ENCODE results near the gene NCBP3. TPM values are rescaled to one million over a fixed set of nuclear protein-coding genes. Genes with fewer than 3 reads are reported as not detected.
A peak's percentile ranks its signal among the peaks of the same experiment; 100 is the strongest.

Gene NCBP3
- total RNA-seq, 2 experiments from 2014 or later, result 35.9 to 44.6 TPM

- intact Hi-C loops (cut with DNase I, micrococcal nuclease), result no loop called here
- H3K4me3 Mint-ChIP-seq, result no peak overlapping the region
- no peak overlapping the region for H3K27ac Mint-ChIP-seq
- H3K9me3 Mint-ChIP-seq (ENCODE audit: low read depth), result no peaks in the 10 kb centered on the region
- no peak for ATAC-seq
- DNase-seq, result no peak
- peaks cover 19% of the 10 kb centered on the region for H3K4me1 Mint-ChIP-seq
- POLR2A ChIA-PET, result no interaction called here
- CTCF ChIA-PET, result interaction anchor here (0.6 to 4.9 kb wide), 2 partner anchors 17 to 248 kb away, joined by 3 to 27 read pairs; no protein-coding TSS in a partner anchor
- no peaks in the 10 kb centered on the region for H3K27me3 Mint-ChIP-seq
- peaks cover 32% of the 10 kb centered on the region for H3K36me3 Mint-ChIP-seq (ENCODE audit: low read depth)
Observed at GRCh38 chr17:3810019-3810418, 36.0 kb downstream of the NCBP3 start.

GRCh38 chr17:3809135-3809534 lies 36.9 kb downstream of the NCBP3 start:
- H3K4me1 Mint-ChIP-seq, result peaks cover 28% of the 10 kb centered on the region
- intact Hi-C loops (cut with DNase I, micrococcal nuclease), result no loop called here

GRCh38 chr17:3808701-3809100 lies 37.3 kb downstream of the NCBP3 start:
- ATAC-seq (no peak), DNase-seq (no peak)
- ChIA-PET POLR2A (interaction anchor here (0.6 kb wide), 1 partner anchor 12 kb away, joined by 3 read pairs; no protein-coding TSS in a partner anchor), CTCF (interaction anchor here (4.9 kb wide), 1 partner anchor 19 kb away, joined by 27 read pairs; no protein-coding TSS in a partner anchor)
- Mint-ChIP-seq H3K27me3 (no peaks in the 10 kb centered on the region), H3K27ac (peak overlapping the region; percentile 33), H3K36me3 (ENCODE audit: low read depth) (peaks cover 24% of the 10 kb centered on the region), H3K4me3 (no peak overlapping the region), H3K9me3 (ENCODE audit: low read depth) (no peaks in the 10 kb centered on the region), H3K4me1 (peaks cover 30% of the 10 kb centered on the region)
- intact Hi-C loops (cut with DNase I, micrococcal nuclease), result no loop called here

More at GRCh38 chr17:3809135-3809534, 36.9 kb downstream of the NCBP3 start:
- no peak for DNase-seq
- Mint-ChIP-seq H3K9me3 (ENCODE audit: low read depth) (no peaks in the 10 kb centered on the region), H3K27me3 (no peaks in the 10 kb centered on the region), H3K27ac (no peak overlapping the region), H3K36me3 (ENCODE audit: low read depth) (peaks cover 25% of the 10 kb centered on the region), H3K4me3 (no peak overlapping the region)
- ChIA-PET POLR2A (interaction anchor here (0.6 kb wide), 1 partner anchor 13 kb away, joined by 3 read pairs; no protein-coding TSS in a partner anchor), CTCF (interaction anchor here (0.6 to 4.9 kb wide), 2 partner anchors 18 to 60 kb away, joined by 3 to 27 read pairs; no protein-coding TSS in a partner anchor)
- no peak for ATAC-seq

- no peaks in the 10 kb centered on the region for H3K9me3 Mint-ChIP-seq (ENCODE audit: low read depth)
- intact Hi-C loops (cut with DNase I, micrococcal nuclease), result no loop called here
- ATAC-seq (no peak), DNase-seq (no peak)
- H3K36me3 Mint-ChIP-seq (ENCODE audit: low read depth), result peaks cover 10% of the 10 kb centered on the region
- POLR2A ChIA-PET, result no interaction called here
- H3K27me3 Mint-ChIP-seq, result no peaks in the 10 kb centered on the region
- peak overlapping the region; percentile 34 for H3K27ac Mint-ChIP-seq
- CTCF ChIA-PET, result interaction anchor here (2.4 to 4.4 kb wide), 3 partner anchors 20 to 68 kb away, joined by 8 to 27 read pairs (median 10); no protein-coding TSS in a partner anchor
- no peak overlapping the region for H3K4me3 Mint-ChIP-seq
- peaks cover 32% of the 10 kb centered on the region for H3K4me1 Mint-ChIP-seq
Observed at GRCh38 chr17:3805581-3805980, 40.5 kb downstream of the NCBP3 start.

DNA sequence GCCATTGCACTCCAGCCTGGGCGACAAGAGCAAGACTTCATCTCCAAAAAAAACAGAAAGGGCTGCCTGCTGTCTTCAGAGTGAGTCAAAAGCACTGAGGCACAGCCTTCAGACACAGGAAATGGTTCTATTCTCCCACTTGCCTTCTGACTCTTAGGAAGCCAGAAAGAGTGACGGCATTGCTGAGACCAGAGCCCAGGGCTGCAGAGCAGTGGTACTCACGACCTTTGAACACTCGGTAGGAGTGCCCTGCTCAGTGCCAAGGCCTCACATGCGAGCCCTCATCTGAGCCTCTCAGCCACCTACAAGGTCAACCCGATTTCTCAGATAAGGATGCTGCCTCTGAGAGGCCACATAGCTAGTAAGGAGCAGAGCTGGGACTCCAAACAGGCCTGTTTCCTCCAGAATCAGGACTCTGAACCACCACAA lies 41.5 kb downstream of the NCBP3 start:
- H3K4me1 Mint-ChIP-seq, result peaks cover 26% of the 10 kb centered on the region
- DNase-seq, result peak; percentile 61
- H3K4me3 Mint-ChIP-seq, result no peak overlapping the region
- intact Hi-C loops (cut with DNase I, micrococcal nuclease), result no loop called here
- peak; percentile 98 for ATAC-seq
- no peaks in the 10 kb centered on the region for H3K27me3 Mint-ChIP-seq
- ChIA-PET CTCF (interaction anchor here (0.6 to 4.4 kb wide), 3 partner anchors 64 to 133 kb away, joined by 3 to 27 read pairs (median 10); no protein-coding TSS in a partner anchor), POLR2A (interaction anchor here (0.6 kb wide), 1 partner anchor 127 kb away, joined by 3 read pairs; no protein-coding TSS in a partner anchor)
- H3K27ac Mint-ChIP-seq, result peak overlapping the region; percentile 19
- no peaks in the 10 kb centered on the region for H3K9me3 Mint-ChIP-seq (ENCODE audit: low read depth)
- peaks cover 5% of the 10 kb centered on the region for H3K36me3 Mint-ChIP-seq (ENCODE audit: low read depth)

DNA sequence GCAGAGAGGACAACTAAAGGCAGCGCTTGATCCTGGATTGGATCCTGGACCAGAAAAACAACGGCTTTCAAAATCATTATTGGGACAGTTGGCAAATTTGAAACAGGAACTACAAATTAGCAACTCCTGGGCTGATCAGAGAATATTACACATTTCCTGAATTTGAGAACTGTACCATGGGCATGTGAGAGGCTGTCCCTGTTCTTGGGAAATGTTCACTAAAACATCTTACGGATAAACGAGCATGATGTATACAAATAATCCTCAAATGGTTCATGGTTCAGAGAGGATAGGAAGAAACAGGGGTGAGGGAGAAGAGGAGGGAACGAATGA lies 42.8 kb downstream of the NCBP3 start:
- H3K4me3 Mint-ChIP-seq, result no peak overlapping the region
- ATAC-seq (no peak), DNase-seq (no peak)
- POLR2A ChIA-PET, result no interaction called here
- H3K4me1 Mint-ChIP-seq, result peaks cover 16% of the 10 kb centered on the region
- H3K36me3 Mint-ChIP-seq (ENCODE audit: low read depth), result peaks cover 5% of the 10 kb centered on the region
- intact Hi-C loops (cut with DNase I, micrococcal nuclease), result no loop called here
- no peaks in the 10 kb centered on the region for H3K9me3 Mint-ChIP-seq (ENCODE audit: low read depth)
- no peak overlapping the region for H3K27ac Mint-ChIP-seq
- no peaks in the 10 kb centered on the region for H3K27me3 Mint-ChIP-seq
- CTCF ChIA-PET, result no interaction called here

DNA sequence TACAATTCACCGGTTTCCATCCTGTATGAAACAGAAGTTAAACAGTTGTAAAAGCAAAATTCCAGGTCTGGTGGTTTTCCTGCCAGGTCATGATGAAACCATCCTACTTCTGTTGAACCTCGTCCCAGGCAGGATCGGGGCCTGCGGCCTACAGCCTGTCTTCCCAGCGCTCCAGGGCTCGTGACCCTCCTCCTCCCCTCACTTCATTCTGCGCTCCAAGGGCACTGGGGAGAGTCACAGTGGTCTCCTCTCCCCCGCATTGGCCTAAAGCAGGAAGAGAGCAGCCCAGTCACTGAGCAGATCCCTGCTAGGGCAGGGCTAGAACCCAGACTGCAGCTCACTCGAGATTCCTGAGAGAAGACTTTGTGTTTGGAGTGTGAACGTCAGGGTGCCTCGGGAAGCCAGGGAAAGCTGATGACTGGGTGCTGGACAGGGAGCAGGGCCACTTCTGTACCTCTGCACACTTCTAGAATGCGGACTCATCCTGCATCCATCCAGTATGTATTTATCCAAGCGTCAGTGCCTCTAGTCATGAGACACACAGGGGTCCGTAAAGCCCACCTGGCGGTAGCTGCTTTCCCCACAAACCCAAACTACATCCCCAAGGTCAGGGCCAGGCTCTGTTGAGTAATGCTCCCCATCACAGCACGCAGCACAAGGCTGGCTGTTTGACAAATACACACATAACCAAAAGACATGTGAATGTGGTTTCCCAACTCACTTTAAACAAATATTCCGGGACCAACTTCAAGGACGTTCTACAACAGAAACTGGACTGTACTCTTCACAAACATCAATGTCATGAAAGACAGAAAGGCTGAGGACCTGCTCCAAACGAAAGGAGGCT lies 43.4 kb downstream of the NCBP3 start:
- CTCF ChIA-PET, result no interaction called here

GRCh38 chr17:3801792-3802191 lies 44.3 kb downstream of the NCBP3 start:
- H3K27ac Mint-ChIP-seq, result no peak overlapping the region
- H3K27me3 Mint-ChIP-seq, result no peaks in the 10 kb centered on the region
- POLR2A ChIA-PET, result no interaction called here

More for the DNA sequence above, 43.4 kb downstream of the NCBP3 start:
- no peaks in the 10 kb centered on the region for H3K9me3 Mint-ChIP-seq (ENCODE audit: low read depth)
- H3K4me1 Mint-ChIP-seq, result peaks cover 14% of the 10 kb centered on the region
- no peak overlapping the region for H3K4me3 Mint-ChIP-seq
- POLR2A ChIA-PET, result no interaction called here
- DNase-seq (no peak), ATAC-seq (no peak)
- H3K27me3 Mint-ChIP-seq, result no peaks in the 10 kb centered on the region
- H3K36me3 Mint-ChIP-seq (ENCODE audit: low read depth), result peaks cover 5% of the 10 kb centered on the region
- intact Hi-C loops (cut with DNase I, micrococcal nuclease), result no loop called here
- no peak overlapping the region for H3K27ac Mint-ChIP-seq

DNA sequence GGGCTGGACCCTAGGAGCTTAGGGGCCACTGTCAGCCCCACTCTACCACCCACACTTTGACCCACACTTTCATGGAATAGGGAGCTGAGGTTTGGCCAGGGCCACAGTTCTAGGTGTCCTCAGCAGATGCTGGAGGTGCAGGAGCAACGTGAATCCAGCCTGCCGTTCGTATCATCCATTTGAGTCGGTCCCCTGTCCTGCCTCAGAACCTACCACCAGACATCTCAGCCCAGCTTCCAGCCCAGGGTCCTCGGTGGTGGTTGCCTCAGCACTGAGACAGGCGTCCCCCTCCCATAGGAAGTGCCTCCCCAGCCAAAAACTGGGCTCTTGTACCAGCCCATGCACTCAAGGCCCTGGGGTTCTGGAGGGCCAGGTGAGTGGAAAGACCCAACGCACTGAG lies 44.7 kb downstream of the NCBP3 start:
- intact Hi-C loops (cut with DNase I, micrococcal nuclease), result no loop called here
- Mint-ChIP-seq H3K4me1 (peaks cover 19% of the 10 kb centered on the region), H3K36me3 (ENCODE audit: low read depth) (no peaks in the 10 kb centered on the region), H3K9me3 (ENCODE audit: low read depth) (no peaks in the 10 kb centered on the region), H3K27ac (no peak overlapping the region), H3K4me3 (no peak overlapping the region), H3K27me3 (no peaks in the 10 kb centered on the region)
- ChIA-PET POLR2A (no interaction called here), CTCF (no interaction called here)
- ATAC-seq, result no peak
- DNase-seq, result no peak

More at GRCh38 chr17:3801792-3802191, 44.3 kb downstream of the NCBP3 start:
- CTCF ChIA-PET, result no interaction called here
- no peaks in the 10 kb centered on the region for H3K9me3 Mint-ChIP-seq (ENCODE audit: low read depth)
- peaks cover 15% of the 10 kb centered on the region for H3K4me1 Mint-ChIP-seq
- no peak for ATAC-seq
- DNase-seq, result no peak
- H3K4me3 Mint-ChIP-seq, result no peak overlapping the region
- H3K36me3 Mint-ChIP-seq (ENCODE audit: low read depth), result no peaks in the 10 kb centered on the region
- intact Hi-C loops (cut with DNase I, micrococcal nuclease), result no loop called here

DNA sequence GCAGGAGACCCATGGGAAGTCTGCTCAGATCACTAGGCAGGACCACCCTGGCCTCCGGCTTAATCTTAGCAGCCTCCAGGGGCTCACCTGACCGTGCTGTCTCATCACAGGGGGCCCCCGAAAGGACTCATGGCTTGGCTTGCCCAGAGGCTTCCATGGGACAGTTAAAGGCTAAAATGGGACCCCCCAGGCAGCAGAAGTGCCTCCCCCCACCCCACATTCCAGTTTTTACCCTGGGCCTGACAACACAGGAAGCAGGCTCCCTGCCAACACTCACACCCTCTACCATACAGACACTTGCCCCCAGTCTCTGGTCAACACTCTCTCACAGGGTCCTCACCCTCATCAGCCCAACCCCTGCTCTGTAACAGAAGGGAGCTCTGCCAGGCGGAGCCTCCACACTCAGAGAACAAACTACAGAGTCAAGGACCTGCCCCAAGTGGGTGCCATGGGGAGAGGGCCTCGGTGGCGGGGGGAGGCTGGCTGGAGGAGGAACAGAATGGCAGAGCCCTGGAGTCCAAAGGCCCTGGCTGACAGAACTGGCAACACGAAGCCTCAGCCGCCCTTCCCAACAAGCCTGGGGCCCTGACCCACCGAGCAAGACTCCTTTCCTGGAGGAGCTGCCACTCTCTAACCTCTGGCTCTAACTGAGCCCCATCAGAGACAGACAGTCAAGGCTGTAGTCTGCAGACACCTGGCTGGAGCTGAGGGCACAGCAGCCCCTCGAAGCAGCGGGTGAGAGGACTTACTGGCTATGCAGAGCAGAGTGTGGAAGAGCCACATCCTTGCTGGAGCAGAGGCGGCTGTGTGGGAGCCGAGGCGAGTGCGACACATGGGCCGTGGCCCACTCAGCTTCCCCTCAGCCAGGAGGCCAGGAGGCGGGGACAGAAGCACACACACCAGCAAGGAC lies 45.4 kb downstream of the NCBP3 start, which contains the start of gene ITGAE:
Gene ITGAE (minus strand): TSS at position 827 of the 910 bp plus-strand sequence. CDS start 44 bp downstream, at position 783.
- no peak within 1 kb of the TSS for H3K27ac Mint-ChIP-seq
- POLR2A ChIA-PET, result interaction anchor here (0.5 kb wide), 1 partner anchor 133 kb away, joined by 3 read pairs; no protein-coding TSS in a partner anchor
- H3K4me3 Mint-ChIP-seq, result no peak within 1 kb of the TSS
- H3K27me3 Mint-ChIP-seq, result no peaks in the 10 kb centered on the region
- DNase-seq, result no peak
- no peaks in the 10 kb centered on the region for H3K36me3 Mint-ChIP-seq (ENCODE audit: low read depth)
- H3K4me1 Mint-ChIP-seq, result peaks cover 27% of the 10 kb centered on the region
- CTCF ChIA-PET, result no interaction called here
- no peak for ATAC-seq
- H3K9me3 Mint-ChIP-seq (ENCODE audit: low read depth), result no peaks in the 10 kb centered on the region
- intact Hi-C loops (cut with DNase I, micrococcal nuclease), result no loop called here
